ENCODE results near the gene RAB6C.
"Not testable (repeated sequence)": the region's sequence is repeated elsewhere in the genome, so short reads cannot be mapped to it uniquely, and the experiment has no call there.

RAB6C gene

DNA sequence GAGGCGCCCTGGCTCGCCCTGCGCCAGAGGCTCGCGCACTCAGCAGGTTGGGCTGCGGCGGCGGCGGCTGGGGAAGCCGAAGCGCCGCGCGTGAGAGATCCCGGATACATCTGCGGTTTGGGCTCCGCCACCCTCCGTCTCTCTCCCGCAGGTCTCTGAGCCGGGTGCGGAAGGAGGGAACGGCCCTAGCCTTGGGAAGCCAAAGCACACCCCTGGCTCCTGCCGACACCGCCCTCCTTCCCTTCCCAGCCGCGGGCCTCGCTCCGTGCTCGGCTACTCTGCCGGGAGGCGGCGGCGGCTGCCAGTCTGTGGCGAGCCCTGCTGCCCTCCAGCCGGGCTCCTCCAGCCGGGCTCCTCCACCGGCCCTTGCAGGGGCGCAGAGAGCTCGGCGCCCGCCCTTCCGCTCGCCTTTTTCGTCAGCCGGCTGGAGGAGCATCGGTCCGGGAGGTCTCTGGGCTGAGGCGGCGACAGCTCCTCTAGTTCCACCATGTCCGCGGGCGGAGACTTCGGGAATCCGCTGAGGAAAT lies at the start of gene RAB6C:
RAB6C (plus strand) TSS at position 38 of the 527 bp plus-strand sequence; CDS start at position 488, 450 bp downstream.
- not testable (repeated sequence) for DNase-seq

DNA sequence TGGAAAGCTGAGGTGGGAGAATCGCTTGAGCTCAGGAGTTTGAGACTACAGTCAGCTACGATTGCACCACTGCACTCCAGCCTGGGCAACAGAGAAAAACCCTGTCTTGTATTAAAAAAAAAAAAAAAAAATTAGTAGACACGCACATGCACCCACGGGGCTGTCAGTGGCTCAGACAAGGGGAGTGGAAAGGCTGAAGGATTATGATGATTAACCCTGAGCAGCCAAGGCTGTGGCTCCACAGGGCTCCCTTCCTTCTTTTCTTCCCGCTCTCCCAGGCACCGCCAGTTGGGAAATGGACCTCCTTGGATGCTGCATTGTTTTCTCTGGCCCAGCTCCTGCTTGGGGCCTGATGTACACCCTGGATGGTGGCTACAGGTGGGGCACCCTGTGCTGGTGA lies 49.0 kb upstream of the RAB6C start:
- no peak for DNase-seq

DNA sequence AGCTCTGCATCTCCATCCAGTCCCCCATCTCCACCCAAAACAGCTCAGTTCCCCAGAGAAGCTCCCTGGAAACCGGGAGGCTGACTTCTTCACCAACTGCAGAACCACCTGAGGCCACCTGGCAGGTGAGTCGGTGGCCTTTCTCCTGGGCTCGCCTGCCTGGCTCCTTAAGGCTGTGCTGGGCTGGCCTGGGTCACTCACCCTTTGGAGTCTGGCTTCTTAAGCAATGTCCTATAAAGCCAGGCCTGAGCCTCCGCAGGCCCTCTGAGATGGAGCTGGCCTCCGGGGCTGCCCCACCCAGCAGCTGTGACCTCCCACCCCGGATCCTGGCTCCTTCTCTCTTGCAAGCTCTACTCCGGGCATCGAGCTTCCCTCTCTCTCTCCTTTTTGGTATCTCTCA lies 46.1 kb upstream of the RAB6C start:
- not testable (repeated sequence) for DNase-seq

GRCh38 chr2:129934044-129934822 lies 45.2 kb upstream of the RAB6C start:
- DNase-seq: no peak

- no peak for DNase-seq
Measured at GRCh38 chr2:129935118-129935517, 44.3 kb upstream of the RAB6C start.

DNA sequence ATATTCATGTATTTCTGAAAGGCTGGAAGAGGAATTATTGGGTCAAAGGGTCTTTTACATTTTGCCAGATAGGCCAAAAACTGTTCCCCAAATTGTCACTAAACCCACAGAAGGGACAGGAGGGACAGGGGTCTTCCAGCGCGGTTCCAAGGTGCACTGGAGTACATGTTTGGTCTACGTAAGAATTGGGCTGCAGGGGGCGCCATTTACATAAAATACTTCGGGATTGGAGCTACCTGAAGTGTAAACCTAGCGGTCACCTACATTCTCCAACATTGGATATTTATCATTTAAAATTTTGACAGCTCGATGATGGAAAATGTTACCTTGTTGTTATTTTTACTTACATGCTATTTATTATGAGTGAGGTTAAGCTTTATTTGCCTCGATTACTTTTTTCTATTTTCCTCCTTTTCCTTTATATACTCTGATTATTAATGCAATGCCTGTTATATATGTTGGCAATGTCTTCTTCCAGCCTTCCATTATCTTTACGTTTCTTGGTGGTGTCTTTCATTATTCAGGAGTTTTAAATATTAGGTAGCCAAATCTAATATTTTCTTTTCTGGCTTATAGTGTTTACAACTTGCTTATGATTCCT lies 43.0 kb upstream of the RAB6C start:
- DNase-seq: no peak

GRCh38 chr2:129938850-129939471 lies 40.5 kb upstream of the RAB6C start:
- DNase-seq: not testable (repeated sequence)

DNA sequence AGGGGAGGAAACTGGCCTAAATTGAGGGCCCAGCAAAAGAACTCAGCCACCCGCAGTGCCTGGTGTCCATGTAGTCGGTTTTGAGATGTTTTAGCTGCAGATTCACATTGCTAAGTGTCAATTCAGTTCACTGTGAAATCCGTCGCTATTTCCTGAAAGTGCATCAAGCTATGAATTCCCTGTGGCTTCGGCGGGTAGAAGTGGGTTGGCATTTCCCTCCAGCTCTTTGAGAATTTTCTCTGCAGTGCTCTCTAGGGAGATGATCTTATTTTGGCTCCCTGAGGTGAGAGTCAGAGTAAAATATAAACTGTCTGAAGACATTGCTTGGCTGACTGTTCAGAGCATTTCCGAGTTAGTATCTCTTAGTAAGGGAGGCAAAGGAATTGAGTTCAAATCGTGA lies 36.0 kb upstream of the RAB6C start:
- DNase-seq: not testable (repeated sequence)

GRCh38 chr2:129945557-129945956 lies 33.9 kb upstream of the RAB6C start:
- no peak for DNase-seq

DNA sequence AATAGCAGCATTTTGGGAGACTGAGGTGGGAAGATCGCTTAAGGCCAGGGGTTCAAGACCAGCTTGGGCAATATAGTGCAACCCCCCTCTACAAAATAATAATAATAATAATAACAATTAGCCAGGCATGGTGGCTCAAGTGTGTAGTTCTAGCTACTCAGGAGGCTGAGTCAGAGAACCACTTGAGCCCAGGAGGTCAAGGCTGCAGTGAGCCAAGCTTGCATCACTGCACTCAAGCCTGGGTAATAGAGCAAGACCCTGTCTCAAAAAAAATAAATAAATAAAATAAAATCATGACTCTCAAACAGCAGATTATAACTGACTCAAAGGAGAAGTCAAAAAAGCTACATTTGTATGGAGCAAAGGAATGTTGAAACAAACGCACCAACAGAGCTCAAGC lies 31.8 kb upstream of the RAB6C start:
- not testable (repeated sequence) for DNase-seq

GRCh38 chr2:129956171-129956570 lies 23.3 kb upstream of the RAB6C start:
- DNase-seq: not testable (repeated sequence)

- no peak for DNase-seq
Measured at GRCh38 chr2:129957891-129958290, 21.6 kb upstream of the RAB6C start.

- DNase-seq: not testable (repeated sequence)
Measured at GRCh38 chr2:129958736-129959135, 20.7 kb upstream of the RAB6C start.

DNA sequence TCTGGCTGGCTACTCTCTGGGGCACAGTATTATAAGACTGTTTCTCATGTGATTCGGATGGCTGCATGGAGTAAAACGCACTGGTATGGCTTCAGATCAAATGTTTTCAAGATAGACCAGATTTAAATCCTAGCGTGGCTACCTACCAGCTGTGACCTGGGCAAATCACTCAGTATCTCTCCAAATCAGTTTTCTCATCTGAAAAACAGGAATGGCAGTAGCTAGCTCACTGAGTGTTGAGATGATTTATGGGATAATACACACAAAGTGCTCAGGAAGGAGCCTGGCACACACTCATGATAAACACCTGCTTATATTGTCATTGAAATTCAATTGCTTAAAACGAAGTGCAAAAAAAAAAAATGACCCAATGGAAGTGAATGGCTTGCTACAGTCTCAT lies 10.9 kb upstream of the RAB6C start:
- DNase-seq: not testable (repeated sequence)

DNA sequence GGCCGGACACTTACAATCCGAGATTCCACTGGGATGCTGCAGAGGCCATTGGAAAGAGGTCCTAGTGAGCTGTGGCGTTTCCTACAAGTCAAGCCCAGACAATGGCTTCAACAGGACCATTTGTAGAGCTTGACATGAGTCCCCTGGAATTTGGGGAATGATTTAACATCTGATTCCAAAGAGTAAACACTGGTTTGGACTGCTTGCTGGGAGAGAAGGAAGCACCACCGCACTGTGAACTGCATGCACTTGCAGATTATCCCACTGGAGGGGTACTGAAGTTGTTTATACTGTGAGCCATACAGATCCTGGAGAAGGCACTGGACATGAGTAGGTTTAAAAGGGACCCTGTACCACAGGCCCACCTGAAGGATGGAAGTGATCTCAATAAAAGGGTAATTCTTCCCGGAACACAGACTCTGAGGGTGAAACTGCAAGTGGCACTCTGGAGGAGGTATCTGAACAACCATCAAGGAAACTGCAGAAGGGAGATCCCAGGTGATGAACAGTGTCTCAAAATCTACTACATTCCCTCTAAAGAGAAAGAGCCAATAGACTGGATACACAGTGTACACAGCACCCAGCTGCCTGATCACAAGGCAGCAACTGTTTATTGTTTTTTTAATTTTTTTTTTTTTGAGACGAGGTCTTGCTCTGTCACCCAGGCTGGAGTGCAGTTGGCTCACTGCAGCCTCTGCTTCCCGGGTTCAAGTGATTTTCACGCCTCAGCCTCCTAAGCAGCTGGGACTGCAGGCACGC lies 4.3 kb upstream of the RAB6C start:
- no peak for DNase-seq

- not testable (repeated sequence) for DNase-seq
Measured at GRCh38 chr2:129976969-129977368, 2.5 kb upstream of the RAB6C start.

DNA sequence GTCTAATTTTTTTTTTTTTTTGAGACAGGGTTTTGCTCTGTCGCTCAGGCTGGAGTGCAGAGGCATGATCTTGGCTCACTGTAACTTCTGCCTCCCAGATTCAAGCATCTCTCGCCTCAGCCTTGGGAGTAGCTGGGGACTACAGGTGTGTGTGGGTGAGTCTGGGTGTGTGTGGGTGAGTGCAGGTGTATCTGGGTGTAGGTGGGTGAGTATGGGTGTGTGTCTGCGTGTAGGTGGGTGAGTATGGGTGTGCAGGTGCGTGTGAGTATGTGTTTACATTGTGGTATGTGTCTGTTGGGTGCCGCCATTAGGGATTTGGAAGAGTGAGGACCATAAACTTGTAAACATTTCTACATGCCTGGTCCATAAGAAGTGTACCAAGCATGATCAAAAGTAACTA lies 1.5 kb upstream of the RAB6C start:
- DNase-seq: no peak

GRCh38 chr2:129980246-129980645 lies 780 bp downstream of the RAB6C start:
- DNase-seq: not testable (repeated sequence)

GRCh38 chr2:129981689-129982088 lies 2.2 kb downstream of the RAB6C start:
- DNase-seq: not testable (repeated sequence)

DNA sequence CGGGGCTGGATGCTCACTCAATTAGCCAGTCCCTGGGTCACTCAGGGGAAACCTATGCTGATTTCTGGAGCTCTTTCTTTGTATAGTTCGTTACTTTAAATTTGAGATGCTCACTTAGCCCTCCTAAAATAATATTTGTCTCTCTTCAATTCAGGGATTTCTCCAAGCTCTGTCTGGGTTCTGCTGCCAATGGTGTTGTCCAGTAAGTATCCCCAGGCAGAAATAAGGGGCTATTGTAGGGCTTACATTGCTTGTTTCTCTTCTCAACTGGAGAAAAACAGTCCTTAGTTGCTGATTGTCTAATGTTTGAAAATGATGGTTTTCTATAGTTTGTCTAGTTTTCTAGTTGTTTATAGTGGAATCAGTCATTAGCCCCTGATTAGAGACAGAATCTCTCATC lies 5.0 kb downstream of the RAB6C start:
- DNase-seq: no peak

DNA sequence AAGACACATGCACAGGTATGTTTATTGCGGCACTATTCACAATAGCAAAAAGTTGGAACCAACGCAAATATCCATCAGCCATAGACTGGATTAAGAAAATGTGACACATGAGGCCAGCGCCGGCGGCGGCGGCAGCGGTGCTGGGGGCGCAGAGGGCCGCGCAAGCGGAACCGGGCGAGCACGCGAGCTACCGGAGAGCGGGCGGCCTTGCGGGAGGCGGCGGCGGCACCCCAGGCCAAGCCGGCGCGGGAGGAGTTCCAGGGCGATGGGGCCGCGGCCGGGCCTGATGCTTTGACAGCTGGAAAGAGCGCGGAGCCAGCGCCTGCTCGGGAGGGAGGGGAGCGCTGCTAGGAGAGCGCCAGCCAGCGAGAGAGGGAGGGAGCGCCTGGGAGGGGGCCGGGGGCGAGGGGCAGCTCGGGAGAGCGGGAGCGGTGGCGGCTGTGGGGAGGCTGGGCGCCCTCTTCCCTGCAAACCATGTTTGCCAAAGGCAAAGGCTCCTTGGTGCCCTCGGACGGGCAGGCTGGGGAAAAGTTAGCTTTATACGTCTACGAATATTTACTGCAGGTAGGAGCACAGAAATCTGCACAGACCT lies 13.0 kb downstream of the RAB6C start:
- DNase-seq: not testable (repeated sequence)

GRCh38 chr2:129993151-129993550 lies 13.7 kb downstream of the RAB6C start:
- not testable (repeated sequence) for DNase-seq

Measured in amniotic stem cell (primary cell).